Stomach (tissue), 9 donors: Measurements from ENCODE around the gene GPR68. TPM values are rescaled to one million over a fixed set of nuclear protein-coding genes. Genes with fewer than 3 reads are reported as not detected.
"Not testable (repeated sequence)": the region's sequence is repeated elsewhere in the genome, so short reads cannot be mapped to it uniquely, and the experiment has no call there.

ENCODE experiments used
- DNase-seq, 2 donors: peaks; one replicate each; pipeline versions ENCODE4 v3.0.0 to v3.0.0-alpha.2; 2013 to 2019
- H3K27ac ChIP-seq, 5 donors: fragments of 200-600 bp in 4 of 5; sonication (generic) in 4 of 5; one replicate each; pipeline ENCODE4 v1.5.1; 2013 to 2019; ENCODE audit warnings: mild to moderate bottlenecking in 1 of 5, moderate library complexity in 1 of 5
- H3K27me3 ChIP-seq, 3 donors: fragments of 200-600 bp; sonication (generic); one replicate each; pipeline ENCODE4 v1.5.1; 2017 to 2019; ENCODE audit warnings: mixed run types in 1 of 3
- H3K36me3 ChIP-seq, 4 donors: fragments of 200-600 bp; sonication (generic); 1 replicate in 3 of 4; 2 replicates in 1 of 4; pipeline ENCODE4 v1.5.1; 2016 to 2019
- H3K4me1 ChIP-seq, 4 donors: fragments of 200-600 bp; sonication (generic); one replicate each; pipeline ENCODE4 v1.5.1; 2016 to 2019
- H3K4me3 ChIP-seq, 4 donors: fragments of 200-600 bp; sonication (generic) in 3 of 4; one replicate each; pipeline ENCODE4 v1.5.1; 2016 to 2019; ENCODE audit warnings: mild to moderate bottlenecking in 1 of 4
- H3K9me3 ChIP-seq, 4 donors: fragments of 200-600 bp; sonication (generic); one replicate each; pipeline ENCODE4 v1.5.1; 2016 to 2019
- CTCF ChIP-seq, 7 experiments: fragments of 450-650 bp in 4 of 7; fragments of 200-600 bp in 3 of 7; sonication (generic) in 3 of 7; IDR thresholded peaks; one replicate each; pipeline ENCODE4 v1.5.1; 2016 to 2019; ENCODE audit warnings: antibody characterized with exemption in 7 of 7, control low read depth in 2 of 7, mild to moderate bottlenecking in 1 of 7
- EP300 ChIP-seq: sonication (generic); formaldehyde crosslinking; IDR thresholded peaks from one replicate; pipeline ENCODE4 v1.6.1; 2017; ENCODE audit warnings: antibody characterized with exemption
- POLR2A ChIP-seq, 4 donors: fragments of 450-650 bp; IDR thresholded peaks; one replicate each; pipeline ENCODE4 v1.6.1; 2016; ENCODE audit warnings: antibody characterized with exemption in 4 of 4, control low read depth in 2 of 4, mild to moderate bottlenecking in 1 of 4, moderate library complexity in 1 of 4
- POLR2AphosphoS5 ChIP-seq, 3 donors: sonication (generic); formaldehyde crosslinking; IDR thresholded peaks; one replicate each; pipeline ENCODE4 v1.6.1; 2016; ENCODE audit warnings: antibody characterized with exemption in 3 of 3
- WGBS, 5 donors: extraction: QIAGEN DNeasy Blood & Tissue Kit in 3 of 5; methylation state at CpG; one replicate each; pipeline versions ENCODE4 v1.1.5 to v1.1.7; 2013 to 2018; 5-methylcytosine and 5-hydroxymethylcytosine counted together
- intact Hi-C: fragments of 100-400 bp; cut with DNase I; formaldehyde crosslinking; loops from one replicate; pipeline ENCODE4 v1.15.1; 2023; ENCODE audit warnings: low total_unique reads
- polyA plus RNA-seq, 3 donors: library from polyadenylated mRNA; stranded (reverse); fragments of 200-250 nt; gene quantifications; one replicate each; pipeline ENCODE4 v1.2.3, GENCODE V29; 2013
- total RNA-seq, 5 donors: library from RNA; depleted of rRNA; stranded (reverse); fragments of >200 nt; gene quantifications; one replicate each; pipeline versions ENCODE4 v1.1.0 to v1.2.3, GENCODE V29; 2014 to 2016
- donor health status: healthy with polysubstance abuse.
- donor health status: Bipolar disorder and iron deficiency.
- donor health status: healthy.

Gene GPR68
- total and polyA plus RNA-seq, 8 donors = 1.9 to 19.3 (median 9.0) TPM; not detected in 2

GRCh38 chr14:91186515-91187066 is 57.9 kb downstream of the GPR68 start:
- H3K4me3 ChIP-seq = no peak overlapping the region
- peaks cover 70 to 100% (median 98%) of the 10 kb centered on the region in 4 donors for H3K36me3 ChIP-seq
- no peaks in the 10 kb centered on the region for H3K27me3 ChIP-seq
- DNase-seq = no peak
- no peak overlapping the region for H3K27ac ChIP-seq
- 90 to 96% (median 94%) methylated on average over 3 to 4 of the region's 4 CpGs for WGBS, 5 donors
- TF ChIP-seq EP300 (no peak), CTCF (IDR thresholded peaks at IDR 0.05) (no peak), POLR2A (IDR thresholded peaks at IDR 0.05) (no peak), POLR2AphosphoS5 (IDR thresholded peaks at IDR 0.05) (no peak)
- intact Hi-C loops = no loop called here
- H3K4me1 ChIP-seq = no peaks in the 10 kb centered on the region
- H3K9me3 ChIP-seq = no peaks in the 10 kb centered on the region

- Histone ChIP-seq H3K4me3 (no peak overlapping the region), H3K4me1 (no peaks in the 10 kb centered on the region), H3K9me3 (no peaks in the 10 kb centered on the region), H3K36me3 (peaks cover 66 to 100% (median 98%) of the 10 kb centered on the region in 4 donors), H3K27me3 (no peaks in the 10 kb centered on the region), H3K27ac (no peak overlapping the region)
- no peak for DNase-seq
- no peak for TF ChIP-seq EP300
- TF ChIP-seq CTCF (IDR thresholded peaks at IDR 0.05) = no peak
- no peak for TF ChIP-seq POLR2A (IDR thresholded peaks at IDR 0.05)
- no peak for TF ChIP-seq POLR2AphosphoS5 (IDR thresholded peaks at IDR 0.05)
- intact Hi-C loops = no loop called here
- WGBS, 5 donors = 65 to 95% (median 78%) methylated on average over 1 of the region's 1 CpG
Observed at GRCh38 chr14:91185721-91186120, 58.8 kb downstream of the GPR68 start.

- no peaks in the 10 kb centered on the region for H3K4me1 ChIP-seq
- H3K36me3 ChIP-seq = peaks cover 63 to 98% (median 96%) of the 10 kb centered on the region in 4 donors
- intact Hi-C loops = no loop called here
- no peaks in the 10 kb centered on the region for H3K27me3 ChIP-seq
- H3K4me3 ChIP-seq = no peak overlapping the region
- no peak for TF ChIP-seq CTCF (IDR thresholded peaks at IDR 0.05)
- no peak for TF ChIP-seq POLR2A (IDR thresholded peaks at IDR 0.05)
- TF ChIP-seq POLR2AphosphoS5 (IDR thresholded peaks at IDR 0.05) = no peak
- TF ChIP-seq EP300 = no peak
- H3K27ac ChIP-seq = no peak overlapping the region
- no peak for DNase-seq
- no peaks in the 10 kb centered on the region for H3K9me3 ChIP-seq
Observed at GRCh38 chr14:91184559-91184958, 59.9 kb downstream of the GPR68 start.

- H3K27ac ChIP-seq, DNase-seq, intact Hi-C loops, H3K4me3 ChIP-seq, H3K4me1 ChIP-seq, H3K9me3 ChIP-seq, H3K27me3 ChIP-seq: not testable (repeated sequence)
- WGBS, 5 donors = 95 to 99% (median 98%) methylated on average over 3 of the region's 3 CpGs
- H3K36me3 ChIP-seq = peaks cover 51 to 98% (median 95%) of the 10 kb centered on the region in 4 donors
Observed at GRCh38 chr14:91182753-91183152, 61.8 kb downstream of the GPR68 start.

Other genes starting within 250 kb of the GPR68 start
- gene RPS6KA5, start 184.1 kb downstream of the GPR68 start, total RNA-seq = 10 to 100 TPM in 4 of 5 donors, 1 to 10 TPM in 1; 6.4 to 25.0 (median 16.5) TPM
- gene RPS6KA5, start 184.1 kb downstream of the GPR68 start, polyA plus RNA-seq = 1 to 10 TPM; 1.6 to 3.8 (median 1.9) TPM
- 100 to 1,000 TPM in 2 of 5 donors, 10 to 100 TPM in 3; 54.3 to 122 (median 87.9) TPM for gene DGLUCY, start 130.6 kb downstream of the GPR68 start, total RNA-seq
- gene DGLUCY, start 130.6 kb downstream of the GPR68 start, polyA plus RNA-seq = 10 to 100 TPM; 24.1 to 32.9 (median 28.9) TPM
- 10 to 100 TPM; 19.3 to 66.9 (median 41.5) TPM for gene CCDC88C, start 173.1 kb upstream of the GPR68 start, total RNA-seq
- gene CCDC88C, start 173.1 kb upstream of the GPR68 start, polyA plus RNA-seq = 10 to 100 TPM; 10.5 to 13.0 (median 12.4) TPM